Esophagus (tissue), 2 donors: ENCODE results near the gene TTLL1. TPM values are rescaled to one million over a fixed set of nuclear protein-coding genes. Genes with fewer than 3 reads are reported as not detected.

Experiments
- H3K27ac ChIP-seq, 2 donors: one replicate each; pipeline ENCODE4 v1.5.1; 2013; ENCODE audit warnings: low read depth in 2 of 2, mild to moderate bottlenecking in 2 of 2, inconsistent platforms in 1 of 2, low read length in 1 of 2, moderate library complexity in 1 of 2
- H3K27me3 ChIP-seq, 2 donors: one replicate each; pipeline ENCODE4 v1.6.1; 2013; ENCODE audit warnings: low read length in 2 of 2, control low read depth in 1 of 2, mild to moderate bottlenecking in 1 of 2; ENCODE audit not compliant: insufficient read depth in 2 of 2, control insufficient read depth in 1 of 2
- H3K36me3 ChIP-seq, 2 donors: one replicate each; pipeline ENCODE4 v1.6.1; 2013; ENCODE audit warnings: low read length in 1 of 2; ENCODE audit not compliant: control insufficient read depth in 2 of 2, insufficient read depth in 2 of 2
- H3K4me1 ChIP-seq, 2 donors: one replicate each; pipeline ENCODE4 v1.6.1; 2013; ENCODE audit warnings: low read length in 1 of 2; ENCODE audit not compliant: control insufficient read depth in 2 of 2, insufficient read depth in 2 of 2
- H3K4me3 ChIP-seq, 2 donors: one replicate each; pipeline ENCODE4 v1.5.1; 2013; ENCODE audit warnings: low read length in 2 of 2, mild to moderate bottlenecking in 2 of 2, low read depth in 1 of 2, moderate library complexity in 1 of 2
- H3K9me3 ChIP-seq, 2 donors: one replicate each; pipeline ENCODE4 v1.6.1; 2013; ENCODE audit warnings: mild to moderate bottlenecking in 2 of 2, low read depth in 1 of 2, low read length in 1 of 2, moderate library complexity in 1 of 2; ENCODE audit not compliant: control insufficient read depth in 2 of 2, insufficient read depth in 1 of 2
- WGBS, 2 donors: extraction: QIAGEN DNeasy Blood & Tissue Kit; methylation state at CpG; one replicate each; pipeline ENCODE4 v1.1.7; 2013; 5-methylcytosine and 5-hydroxymethylcytosine counted together
- polyA plus RNA-seq, 2 donors: library from polyadenylated mRNA; stranded (reverse); fragments of 200-250 nt; gene quantifications; one replicate each; pipeline ENCODE4 v1.2.3, GENCODE V29; 2013
- donor health status: healthy with polysubstance abuse.
- donor health status: Bipolar disorder and iron deficiency.

The TTLL1 gene
- polyA plus RNA-seq, 2 donors = 2.2 to 2.4 TPM

- Histone ChIP-seq H3K4me3 (no peak overlapping the region), H3K27me3 (no peaks in the 10 kb centered on the region), H3K36me3 (peaks cover 2 to 25% of the 10 kb centered on the region in 2 donors), H3K4me1 (peaks cover 2 to 14% of the 10 kb centered on the region in 2 donors), H3K27ac (peak overlapping the region; percentile 57 to 88), H3K9me3 (no peaks in the 10 kb centered on the region)
- 46 to 60% methylated on average over 13 of the region's 13 CpGs for WGBS, 2 donors
These were observed 38.9 kb upstream of the TTLL1 start for GRCh38 chr22:43128116-43128515.

- Histone ChIP-seq H3K4me3 (no peak overlapping the region), H3K9me3 (no peaks in the 10 kb centered on the region), H3K27me3 (no peaks in the 10 kb centered on the region), H3K27ac (peak overlapping the region; percentile 87 to 88), H3K4me1 (peaks cover 2 to 17% of the 10 kb centered on the region in 2 donors), H3K36me3 (peaks cover 0 to 19% of the 10 kb centered on the region in 2 donors)
- WGBS, 2 donors = 59 to 65% methylated on average over 17 of the region's 17 CpGs
These were observed 38.1 kb upstream of the TTLL1 start for GRCh38 chr22:43127166-43127908.

- H3K4me3 ChIP-seq = no peak overlapping the region
- no peaks in the 10 kb centered on the region for H3K27me3 ChIP-seq
- peaks cover 2 to 15% of the 10 kb centered on the region in 2 donors for H3K4me1 ChIP-seq
- H3K9me3 ChIP-seq = no peaks in the 10 kb centered on the region
- WGBS, 2 donors = 45 to 51% methylated on average over 5 of the region's 5 CpGs
- H3K27ac ChIP-seq = peak overlapping the region; percentile 87 to 88
- H3K36me3 ChIP-seq = peaks cover 0 to 13% of the 10 kb centered on the region in 2 donors
These were observed 37.4 kb upstream of the TTLL1 start for GRCh38 chr22:43126501-43127165.

DNA sequence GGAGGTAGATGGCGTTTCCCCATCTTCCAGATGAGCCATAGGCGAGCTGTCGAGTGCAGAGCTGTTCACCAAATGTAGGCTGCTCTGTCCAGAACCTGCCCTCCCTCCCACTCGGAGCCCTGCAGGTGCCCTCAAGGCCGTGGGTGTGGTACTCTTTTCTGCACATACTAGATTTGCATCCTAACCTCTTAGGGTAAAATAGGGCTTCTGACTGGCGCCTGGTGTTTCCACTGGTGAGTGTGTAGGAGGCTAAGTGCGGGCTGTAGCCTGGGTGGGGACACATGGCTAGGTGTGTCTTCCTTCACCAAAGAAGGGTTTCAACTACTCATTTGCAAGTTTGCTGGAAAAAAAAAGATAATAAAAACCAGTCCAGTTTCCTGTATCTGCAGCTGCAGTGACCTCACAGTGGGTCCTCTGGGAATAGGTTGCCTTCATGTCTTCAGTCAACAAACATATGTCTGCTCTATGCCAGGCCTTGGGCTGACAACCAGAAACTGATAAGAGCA is 29.8 kb upstream of the TTLL1 start:
- H3K4me3 ChIP-seq = no peak overlapping the region
- peaks cover 0 to 4% of the 10 kb centered on the region in 2 donors for H3K36me3 ChIP-seq
- no peaks in the 10 kb centered on the region for H3K27me3 ChIP-seq
- peak overlapping the region; percentile 61 to 84 for H3K27ac ChIP-seq
- H3K4me1 ChIP-seq = peaks cover 0 to 18% of the 10 kb centered on the region in 2 donors
- 51 to 53% methylated on average over 7 of the region's 7 CpGs for WGBS, 2 donors
- no peaks in the 10 kb centered on the region for H3K9me3 ChIP-seq

DNA sequence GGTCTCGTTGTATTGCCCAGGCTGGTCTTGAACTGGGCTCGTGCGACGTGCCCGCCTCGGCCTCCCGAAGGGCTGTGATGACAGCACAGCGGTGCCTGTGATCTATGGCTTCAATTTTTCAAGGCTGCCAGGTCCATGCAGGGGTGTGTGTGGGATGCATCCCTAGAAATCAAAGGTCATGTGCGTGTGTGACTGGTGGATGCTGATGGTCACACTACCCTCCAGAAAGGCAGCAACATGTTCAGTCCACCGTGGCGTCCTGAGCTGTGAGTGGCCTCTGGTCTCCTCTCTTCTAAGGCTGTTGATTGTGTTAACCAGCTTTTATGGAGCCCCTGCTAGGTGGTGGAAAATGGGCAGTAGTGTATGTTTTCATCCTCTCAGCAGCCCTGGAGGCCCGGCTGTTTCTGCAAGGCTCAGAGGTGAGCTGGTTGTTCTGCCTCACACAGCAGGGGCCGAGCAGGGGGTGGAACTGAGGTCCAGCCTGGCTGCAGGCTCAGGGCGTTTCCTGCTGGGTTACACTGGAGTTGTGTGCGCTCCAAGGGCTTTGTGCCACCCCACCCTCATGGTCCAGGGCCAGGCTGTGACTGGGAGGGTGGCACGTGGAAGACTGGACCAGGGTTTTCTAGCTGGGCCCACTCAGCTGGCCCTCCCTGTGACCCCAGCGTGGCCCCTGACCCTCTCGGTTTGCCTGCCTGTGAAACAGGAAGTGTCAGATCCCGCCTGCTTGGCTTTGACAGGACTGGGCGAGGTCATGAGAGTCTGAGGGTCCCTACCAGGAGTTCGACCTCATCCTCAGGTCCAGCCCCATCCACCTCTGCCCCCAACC is 29.0 kb upstream of the TTLL1 start:
- peak overlapping the region; percentile 61 to 84 for H3K27ac ChIP-seq

GRCh38 chr22:43116932-43117331 is 27.7 kb upstream of the TTLL1 start:
- Histone ChIP-seq H3K4me1 (peaks cover 0 to 18% of the 10 kb centered on the region in 2 donors), H3K27ac (no peak overlapping the region), H3K36me3 (peaks cover 0 to 4% of the 10 kb centered on the region in 2 donors), H3K9me3 (no peaks in the 10 kb centered on the region), H3K4me3 (no peak overlapping the region), H3K27me3 (no peaks in the 10 kb centered on the region)
- WGBS, 2 donors = 92 to 93% methylated on average over 7 of the region's 7 CpGs

More for the DNA sequence above, 29.0 kb upstream of the TTLL1 start:
- Histone ChIP-seq H3K9me3 (no peaks in the 10 kb centered on the region), H3K4me3 (no peak overlapping the region), H3K4me1 (peaks cover 0 to 21% of the 10 kb centered on the region in 2 donors), H3K36me3 (peaks cover 0 to 4% of the 10 kb centered on the region in 2 donors), H3K27me3 (no peaks in the 10 kb centered on the region)
- WGBS, 2 donors = 66 to 74% methylated on average over 21 of the region's 21 CpGs

DNA sequence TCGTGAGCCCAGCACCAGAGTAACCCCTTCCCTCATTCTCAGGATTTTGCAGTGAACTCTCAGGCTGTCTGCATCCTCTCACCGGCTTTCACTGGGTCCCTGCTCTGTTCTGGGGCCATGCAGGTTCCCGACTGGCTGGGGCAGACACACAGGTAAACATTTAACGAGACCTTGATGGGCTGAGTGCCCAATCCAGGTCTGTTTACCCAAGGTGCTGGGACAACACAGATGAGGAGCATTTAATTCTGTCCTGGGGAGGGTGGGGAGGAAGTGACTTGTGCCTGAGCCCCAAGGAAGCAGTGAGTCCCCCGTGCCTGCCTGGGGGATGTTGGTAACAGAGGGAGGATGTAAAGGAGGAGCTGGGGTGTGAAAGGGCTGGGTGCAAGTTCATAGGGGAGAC is 25.8 kb upstream of the TTLL1 start:
- Histone ChIP-seq H3K4me1 (peaks cover 0 to 10% of the 10 kb centered on the region in 2 donors), H3K36me3 (no peaks in the 10 kb centered on the region), H3K4me3 (no peak overlapping the region), H3K27ac (no peak overlapping the region), H3K27me3 (no peaks in the 10 kb centered on the region), H3K9me3 (no peaks in the 10 kb centered on the region)
- WGBS, 2 donors = 37 to 43% methylated on average over 5 of the region's 5 CpGs

DNA sequence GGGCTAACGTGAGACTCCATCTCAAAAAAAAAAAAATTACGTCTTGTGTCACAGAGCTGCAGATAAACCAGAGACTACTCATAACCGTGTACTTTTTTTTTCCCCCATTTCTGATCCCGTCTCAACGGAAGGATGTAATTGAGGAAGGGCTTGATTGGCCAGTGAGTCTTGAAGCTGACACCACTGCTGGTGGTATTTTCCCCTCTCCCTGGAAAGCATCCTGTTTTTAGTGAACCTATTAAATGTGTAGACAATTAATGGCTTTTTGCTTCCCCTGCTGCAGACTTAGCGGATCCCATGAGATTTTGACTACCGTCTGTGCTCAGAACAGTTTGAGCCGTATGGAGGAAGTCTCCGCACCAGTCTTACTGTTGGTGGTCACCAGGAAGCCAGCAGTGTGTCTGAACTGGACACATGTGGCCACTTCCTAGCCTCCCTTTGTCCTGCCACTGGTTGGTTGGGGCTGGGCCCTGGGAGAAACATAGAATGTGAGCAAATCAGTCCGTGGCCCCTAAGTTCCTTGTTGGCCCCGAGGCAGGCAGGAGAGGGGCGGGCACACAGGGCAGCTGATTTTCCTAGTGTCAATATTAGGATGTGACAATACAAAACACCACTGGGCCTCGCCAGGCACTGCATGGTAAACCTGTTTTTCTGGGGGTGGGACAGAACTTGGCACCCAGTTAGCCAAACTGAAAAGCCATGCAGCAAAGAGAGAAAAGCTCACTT is 24.5 kb upstream of the TTLL1 start:
- 50 to 61% methylated on average over 13 of the region's 13 CpGs for WGBS, 2 donors
- Histone ChIP-seq H3K36me3 (no peaks in the 10 kb centered on the region), H3K4me1 (peaks cover 0 to 8% of the 10 kb centered on the region in 2 donors), H3K27ac (no peak overlapping the region), H3K4me3 (no peak overlapping the region), H3K27me3 (no peaks in the 10 kb centered on the region), H3K9me3 (no peaks in the 10 kb centered on the region)
